Small intestine (tissue), 7 donors: ENCODE data around the gene SRSF9. TPM values are rescaled to one million over a fixed set of nuclear protein-coding genes. Genes with fewer than 3 reads are reported as not detected.

Source experiments
- DNase-seq, 2 donors: peaks; one replicate each; pipeline versions ENCODE4 v3.0.0 to v3.0.0-alpha.2; 2013
- FAIRE-seq: peaks from 2 replicates; lab custom pipeline; 2012; peaks lifted over from hg19 to GRCh38; lab: Jason Lieb, UNC
- H3K27ac ChIP-seq, 3 donors: one replicate each; pipeline ENCODE4 v1.5.1; 2013; ENCODE audit warnings: low read length in 2 of 3, mild to moderate bottlenecking in 2 of 3, control low read depth in 1 of 3, inconsistent platforms in 1 of 3, low read depth in 1 of 3, moderate library complexity in 1 of 3
- H3K27me3 ChIP-seq, 3 donors: one replicate each; pipeline ENCODE4 v1.6.1; 2013; ENCODE audit warnings: low read length in 3 of 3, inconsistent platforms in 1 of 3; ENCODE audit not compliant: control insufficient read depth in 3 of 3, insufficient read depth in 3 of 3
- H3K36me3 ChIP-seq, 3 donors: one replicate each; pipeline ENCODE4 v1.6.1; 2013; ENCODE audit warnings: low read length in 3 of 3, inconsistent platforms in 1 of 3, low read depth in 1 of 3, mild to moderate bottlenecking in 1 of 3, moderate library complexity in 1 of 3; ENCODE audit not compliant: control insufficient read depth in 3 of 3, insufficient read depth in 2 of 3
- H3K4me1 ChIP-seq, 3 donors: one replicate each; pipeline ENCODE4 v1.6.1; 2013; ENCODE audit warnings: low read length in 2 of 3, inconsistent platforms in 1 of 3, low read depth in 1 of 3, mild to moderate bottlenecking in 1 of 3, moderate library complexity in 1 of 3; ENCODE audit not compliant: control insufficient read depth in 3 of 3, insufficient read depth in 2 of 3
- H3K4me3 ChIP-seq, 3 donors: one replicate each; pipeline ENCODE4 v1.5.1; 2013; ENCODE audit warnings: low read length in 3 of 3, control low read depth in 1 of 3, inconsistent platforms in 1 of 3, low read depth in 1 of 3, mild to moderate bottlenecking in 1 of 3, moderate library complexity in 1 of 3
- H3K9me3 ChIP-seq, 2 donors: one replicate each; pipeline ENCODE4 v1.6.1; 2013; ENCODE audit warnings: low read depth in 1 of 2, low read length in 1 of 2; ENCODE audit not compliant: control insufficient read depth in 2 of 2, insufficient read depth in 1 of 2
- WGBS, 3 donors: extraction: QIAGEN DNeasy Blood & Tissue Kit; methylation state at CpG; one replicate each; pipeline ENCODE4 v1.1.7; 2013; 5-methylcytosine and 5-hydroxymethylcytosine counted together
- polyA plus RNA-seq, 4 donors: library from polyadenylated mRNA; stranded (reverse) in 3 of 4; unstranded in 1 of 4; fragments of 200-250 nt in 3 of 4; fragments of 120-200 nt in 1 of 4; gene quantifications; one replicate each; pipeline versions ENCODE4 v1.2.1 to v1.2.3, GENCODE V29; 2013
- donor health status: healthy with polysubstance abuse.
- donor health status: control.
- donor health status: control.
- donor health status: Bipolar disorder and iron deficiency.
- donor health status: healthy.

The SRSF9 gene
- polyA plus RNA-seq, 4 donors: 96.6 to 139 (median 123) TPM

DNA sequence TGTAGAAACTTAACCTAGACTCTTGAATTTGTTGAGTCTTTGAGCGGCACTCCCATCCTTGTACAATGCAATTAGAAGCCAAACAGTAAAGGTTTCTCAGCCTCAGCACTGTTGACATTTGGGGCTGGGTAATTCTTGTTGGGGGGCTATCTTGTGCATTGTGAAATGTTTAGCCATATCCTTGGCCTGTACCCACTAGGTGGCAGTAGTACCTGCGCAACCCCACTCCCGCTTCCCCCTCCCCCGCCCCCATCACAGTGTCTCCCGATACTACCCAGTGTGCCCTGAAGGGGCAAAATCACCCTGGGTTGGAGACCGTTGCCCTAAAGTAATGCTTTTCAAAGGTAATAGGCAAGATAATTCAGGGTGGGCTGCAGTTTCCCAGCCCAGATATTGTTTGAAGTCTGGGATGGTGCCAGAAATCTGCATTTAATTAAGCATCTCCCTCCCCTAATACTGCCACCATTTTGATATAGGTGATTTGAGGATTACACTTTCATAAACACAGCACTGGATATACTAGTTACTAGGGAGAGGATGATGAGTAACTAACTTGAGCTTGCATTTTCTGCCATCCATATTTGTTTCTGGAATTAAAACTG, 29.8 kb downstream of the SRSF9 start:
- FAIRE-seq (no peak), DNase-seq (peak; percentile 63 to 83)
- H3K4me3 ChIP-seq: peak overlapping the region in 1 of 3 donors; percentile 75
- WGBS, 3 donors: 10 to 14% (median 13%) methylated on average over 6 of the region's 6 CpGs
- no peaks in the 10 kb centered on the region for H3K9me3 ChIP-seq
- peaks cover 2 to 14% (median 7%) of the 10 kb centered on the region in 3 donors for H3K4me1 ChIP-seq
- no peak overlapping the region for H3K27ac ChIP-seq
- no peaks in the 10 kb centered on the region for H3K27me3 ChIP-seq
- H3K36me3 ChIP-seq: peaks cover 0 to 24% (median 14%) of the 10 kb centered on the region in 3 donors

DNA sequence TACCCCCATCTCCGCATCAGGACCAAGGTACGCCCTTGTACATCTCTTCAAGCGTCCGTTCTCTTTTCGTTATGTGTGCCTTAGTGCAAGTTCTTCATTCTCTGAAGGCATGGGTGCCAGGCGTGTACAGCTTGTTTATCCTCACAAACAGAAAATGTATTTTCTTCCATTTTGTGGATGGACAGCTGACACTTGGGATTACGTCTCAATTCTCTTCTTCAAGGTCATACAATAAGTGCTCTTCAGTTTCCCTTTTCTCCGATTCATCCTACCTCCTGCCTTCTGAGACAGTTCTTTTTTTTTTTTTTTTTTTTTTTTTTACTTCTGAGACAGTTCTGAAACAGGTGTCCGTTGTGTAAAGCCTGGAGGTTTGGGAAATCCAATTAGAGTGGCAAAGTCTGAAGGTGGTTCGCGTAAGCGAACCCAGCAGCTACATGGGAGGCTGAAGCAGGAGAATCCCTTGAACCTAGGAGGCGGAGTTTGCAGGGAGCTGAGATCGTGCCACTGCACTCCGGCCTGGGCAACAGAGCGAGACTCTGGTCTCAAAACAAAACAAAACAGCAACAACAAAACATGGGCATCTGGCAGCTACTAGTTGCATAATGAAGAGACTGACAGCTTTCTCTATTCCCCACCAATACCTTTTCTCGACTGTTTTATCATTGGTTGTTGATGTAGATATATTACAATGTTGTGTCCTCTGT, 30.9 kb downstream of the SRSF9 start:
- Histone ChIP-seq H3K4me3 (peak overlapping the region; percentile 58 to 94 (median 75)), H3K27me3 (no peaks in the 10 kb centered on the region), H3K9me3 (no peaks in the 10 kb centered on the region), H3K27ac (peak overlapping the region; percentile 82 to 90 (median 87)), H3K36me3 (peaks cover 0 to 24% (median 11%) of the 10 kb centered on the region in 3 donors), H3K4me1 (peaks cover 2 to 14% (median 7%) of the 10 kb centered on the region in 3 donors)
- DNase-seq (peak in 1 of 2 donors; percentile 45), FAIRE-seq (no peak)
- whole genome bisulfite sequencing, 3 donors: 14 to 28% (median 16%) methylated on average over 17 of the region's 17 CpGs

DNA sequence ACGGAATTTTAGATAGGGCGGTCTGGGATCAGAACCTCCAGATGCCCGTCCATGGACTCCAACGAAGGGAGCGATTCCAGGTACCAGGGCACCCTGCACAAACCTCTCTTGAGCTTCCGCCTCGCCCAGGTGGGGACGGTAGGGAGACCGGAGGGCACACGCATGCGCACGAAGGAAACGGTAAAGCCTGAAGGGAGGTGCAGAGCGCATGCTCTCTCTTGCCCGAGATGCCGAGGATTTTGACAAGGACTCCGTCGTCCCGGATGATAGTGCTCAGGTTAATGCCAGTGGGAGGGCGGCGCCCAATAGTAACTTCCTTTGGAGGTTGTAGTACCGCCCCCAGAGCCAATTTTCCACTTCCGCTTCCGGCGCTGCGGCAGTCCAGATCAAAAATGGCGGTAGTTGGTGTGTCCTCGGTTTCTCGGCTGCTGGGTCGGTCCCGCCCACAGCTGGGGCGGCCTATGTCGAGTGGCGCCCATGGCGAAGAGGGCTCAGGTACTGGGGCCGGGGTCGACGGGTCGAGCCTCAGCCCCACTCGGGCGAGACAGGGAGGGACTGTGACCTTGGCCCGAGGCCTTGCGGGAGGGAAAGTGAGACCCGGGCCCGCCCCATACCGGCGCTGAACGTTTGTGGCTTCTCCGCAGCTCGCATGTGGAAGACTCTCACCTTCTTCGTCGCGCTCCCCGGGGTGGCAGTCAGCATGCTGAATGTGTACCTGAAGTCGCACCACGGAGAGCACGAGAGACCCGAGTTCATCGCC, 31.6 kb downstream of the SRSF9 start, which contains the start of gene COX6A1:
TSS of gene COX6A1 (plus strand) at position 379 of the 760 bp plus-strand sequence. CDS start at position 393, 14 bp downstream.
- Histone ChIP-seq H3K4me3 (peak within 1 kb of the TSS; percentile 58 to 94 (median 75)), H3K36me3 (peaks cover 0 to 18% (median 5%) of the 10 kb centered on the region in 3 donors), H3K9me3 (no peaks in the 10 kb centered on the region), H3K27ac (peak within 1 kb of the TSS; percentile 82 to 90 (median 87)), H3K27me3 (peaks cover 0 to 3% (median 0%) of the 10 kb centered on the region in 3 donors), H3K4me1 (peaks cover 2 to 14% (median 7%) of the 10 kb centered on the region in 3 donors)
- peak; percentile 98 to 100 for DNase-seq
- 0% methylated on average over 52 to 59 of the region's 59 CpGs for WGBS, 3 donors
- FAIRE-seq: no peak

DNA sequence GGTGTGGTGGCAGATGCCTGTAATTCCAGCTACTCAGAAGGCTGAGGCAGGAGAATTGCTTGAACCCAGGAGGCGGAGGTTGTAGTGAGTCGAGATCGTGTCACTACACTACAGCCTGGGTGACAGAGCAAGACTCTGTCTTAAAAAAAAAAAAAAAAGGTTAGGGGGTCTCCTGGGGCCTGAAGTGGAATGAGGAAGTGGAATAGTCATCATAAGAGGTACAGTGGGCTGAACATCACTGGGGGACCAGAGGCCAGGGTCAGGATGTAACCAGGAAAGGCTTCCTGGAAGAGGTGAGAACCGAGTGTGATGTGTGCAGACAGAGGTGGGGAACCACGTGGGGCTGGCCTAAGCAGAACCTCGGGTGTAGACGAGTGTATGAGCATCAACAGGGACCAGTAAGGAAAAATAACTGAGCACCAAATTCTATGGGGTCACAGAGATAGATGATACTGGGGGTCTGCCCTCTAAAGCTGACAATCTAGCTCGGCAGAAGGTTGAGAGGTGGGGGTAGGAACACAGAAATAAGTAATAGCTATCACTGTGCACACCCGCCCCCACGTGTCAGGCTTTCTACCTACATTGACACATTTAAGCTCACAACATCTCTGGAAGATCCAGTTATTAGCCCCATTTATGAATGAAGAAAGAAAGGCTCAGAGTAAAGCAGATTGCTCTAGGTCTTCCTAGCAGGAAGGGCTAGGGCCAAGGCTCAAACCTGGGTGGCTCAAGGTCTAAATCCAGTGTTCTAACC, 36.6 kb downstream of the SRSF9 start:
- peaks cover 0 to 3% (median 0%) of the 10 kb centered on the region in 3 donors for H3K27me3 ChIP-seq
- FAIRE-seq: no peak
- 64 to 76% (median 65%) methylated on average over 10 of the region's 10 CpGs for WGBS, 3 donors

DNA sequence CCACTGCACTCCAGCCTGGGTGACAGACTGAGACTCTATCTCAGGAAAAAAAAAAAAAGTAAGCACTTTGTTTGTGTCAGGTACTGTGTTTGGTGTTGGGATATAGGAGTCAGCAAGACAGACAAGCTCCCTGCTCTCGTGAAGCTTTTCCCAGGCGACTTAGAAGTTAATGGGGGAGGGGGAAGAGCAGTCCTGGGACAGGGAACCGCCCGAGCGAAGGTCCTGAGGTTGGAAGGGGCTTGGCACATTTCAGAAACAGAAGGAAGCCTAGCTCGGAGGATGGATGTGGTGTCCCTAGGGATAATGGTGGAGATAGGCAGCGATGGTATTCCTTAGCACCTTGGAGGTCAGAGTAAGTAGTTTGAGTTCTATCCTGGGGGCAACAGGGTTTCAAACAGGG, 40.2 kb downstream of the SRSF9 start:
- no peaks in the 10 kb centered on the region for H3K36me3 ChIP-seq
- WGBS, 3 donors: 26 to 49% (median 45%) methylated on average over 7 of the region's 7 CpGs
- H3K4me3 ChIP-seq: no peak overlapping the region
- peaks cover 0 to 10% (median 0%) of the 10 kb centered on the region in 3 donors for H3K4me1 ChIP-seq
- H3K27me3 ChIP-seq: peaks cover 0 to 3% (median 0%) of the 10 kb centered on the region in 3 donors
- FAIRE-seq: no peak
- H3K27ac ChIP-seq: no peak overlapping the region
- peaks cover 0 to 3% of the 10 kb centered on the region in 2 donors for H3K9me3 ChIP-seq
- DNase-seq: peak in 1 of 2 donors; percentile 48

More for the DNA sequence above, 36.6 kb downstream of the SRSF9 start:
- DNase-seq: no peak
- Histone ChIP-seq H3K36me3 (no peaks in the 10 kb centered on the region), H3K9me3 (peaks cover 0 to 3% of the 10 kb centered on the region in 2 donors), H3K4me1 (peaks cover 0 to 14% (median 0%) of the 10 kb centered on the region in 3 donors), H3K4me3 (no peak overlapping the region), H3K27ac (no peak overlapping the region)

DNA sequence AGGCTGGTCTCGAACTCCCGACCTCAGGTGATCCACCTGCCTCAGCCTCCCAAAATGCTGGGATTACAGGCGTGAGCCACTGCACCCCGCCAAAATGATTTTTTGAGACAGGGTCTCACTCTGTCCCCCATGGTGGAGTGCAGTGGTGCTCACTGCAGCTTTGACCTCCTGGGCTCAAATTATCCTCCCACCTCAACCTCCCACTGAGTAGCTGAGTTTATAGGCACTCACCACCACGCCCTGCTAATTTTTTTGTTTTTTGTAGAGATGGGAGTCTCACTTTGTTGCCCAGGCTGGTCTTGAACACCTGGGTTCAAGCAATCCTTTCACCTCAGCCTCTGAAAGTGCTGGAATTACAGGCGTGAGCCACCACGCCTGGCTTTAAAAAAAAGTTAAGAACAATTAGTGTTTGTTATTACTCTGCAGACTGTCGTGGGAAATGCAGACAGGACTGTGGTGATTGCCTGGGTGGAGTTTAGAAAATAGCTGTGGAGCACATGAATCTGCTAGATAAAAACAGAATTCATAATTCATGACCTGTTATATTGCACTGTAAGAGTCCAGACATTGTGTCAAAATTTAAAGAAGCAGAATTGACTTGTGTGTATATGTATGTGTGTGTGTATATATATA, 40.8 kb downstream of the SRSF9 start:
- Histone ChIP-seq H3K27me3 (peaks cover 0 to 3% (median 0%) of the 10 kb centered on the region in 3 donors), H3K9me3 (peaks cover 0 to 3% of the 10 kb centered on the region in 2 donors), H3K4me1 (peaks cover 0 to 10% (median 0%) of the 10 kb centered on the region in 3 donors), H3K27ac (peak overlapping the region in 1 of 3 donors; percentile 33), H3K4me3 (no peak overlapping the region), H3K36me3 (no peaks in the 10 kb centered on the region)
- DNase-seq (peak; percentile 49 to 54), FAIRE-seq (no peak)
- 38 to 57% (median 47%) methylated on average over 8 of the region's 8 CpGs for WGBS, 3 donors

DNA sequence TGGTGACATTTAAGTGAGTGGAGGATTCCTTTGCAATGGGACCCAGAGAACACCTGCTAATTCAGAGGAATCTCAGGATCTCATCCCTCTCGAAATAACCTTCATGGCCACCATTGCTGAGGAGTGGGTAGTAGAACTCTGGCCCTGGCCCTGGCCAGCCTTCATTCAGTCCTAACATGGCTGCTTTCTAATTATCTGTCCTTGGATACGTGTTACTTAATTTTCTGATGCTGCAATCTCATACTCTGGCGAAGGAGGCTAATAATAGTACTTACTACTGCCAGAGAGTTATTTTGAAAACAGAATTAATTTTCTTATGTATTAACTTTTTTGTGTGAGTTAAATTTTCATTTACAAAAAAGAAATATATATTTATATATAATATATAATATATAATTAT, 43.8 kb downstream of the SRSF9 start:
- H3K27me3 ChIP-seq: no peaks in the 10 kb centered on the region
- H3K27ac ChIP-seq: no peak overlapping the region
- DNase-seq (no peak), FAIRE-seq (no peak)
- WGBS, 3 donors: 90 to 93% (median 90%) methylated on average over 3 of the region's 3 CpGs
- no peak overlapping the region for H3K4me3 ChIP-seq
- peaks cover 0 to 10% (median 0%) of the 10 kb centered on the region in 3 donors for H3K4me1 ChIP-seq
- H3K9me3 ChIP-seq: peaks cover 0 to 3% of the 10 kb centered on the region in 2 donors
- H3K36me3 ChIP-seq: no peaks in the 10 kb centered on the region
